Endothelial cell of umbilical vein (primary cell): ENCODE results near the gene SELENON. TPM values are rescaled to one million over a fixed set of nuclear protein-coding genes. Genes with fewer than 3 reads are reported as not detected.

Source experiments
- BruUV-seq: library from RNA; stranded (reverse); fragments of 400-500 nt; replicated peaks from 2 replicates; lab custom pipeline; 2021; lab: Mats Ljungman, UMichigan
- CTCF ChIA-PET: fragments of 300-600, 350-600 bp; sonication (Branson Sonifier 250); formaldehyde crosslinking; loops from one replicate; lab custom pipeline; 2021; ENCODE audit warnings: antibody characterized with exemption, inconsistent platforms; lab: Charles Lee
- POLR2A ChIA-PET: fragments of 300-600, 350-600 bp; sonication (Branson Sonifier 250); formaldehyde crosslinking; loops from one replicate; lab custom pipeline; 2021; ENCODE audit warnings: antibody characterized with exemption, inconsistent platforms; lab: Charles Lee
- DNase-seq: peaks from one replicate; pipeline ENCODE4 v3.0.0-alpha.2; 2011; ENCODE audit warnings: low read depth, low spot score
- FAIRE-seq: peaks from 2 replicates; lab custom pipeline; 2011; peaks lifted over from hg19 to GRCh38; lab: Jason Lieb, UNC
- H2AFZ ChIP-seq: 2 replicates; pipeline ENCODE4 v1.6.0; 2012; ENCODE audit warnings: low read depth, low read length, control low read depth, inconsistent platforms
- H3K27ac ChIP-seq: 2 replicates; pipeline ENCODE4 v1.5.1; 2011; ENCODE audit warnings: low read depth, mild to moderate bottlenecking, control low read depth, low read length, moderate library complexity; ENCODE audit not compliant: insufficient read depth
- H3K27me3 ChIP-seq, 2 experiments: 2 replicates each; pipeline versions ENCODE4 v1.6.0 to v1.6.1; 2011; ENCODE audit warnings: low read length in 2 of 2, mixed read lengths in 1 of 2; ENCODE audit not compliant: control insufficient read depth in 2 of 2, insufficient read depth in 2 of 2
- H3K36me3 ChIP-seq, 2 experiments: 2 replicates in 1 of 2; 3 replicates in 1 of 2; pipeline ENCODE4 v1.5.1; 2011; ENCODE audit warnings: low read length in 2 of 2, mild to moderate bottlenecking in 1 of 2, moderate library complexity in 1 of 2; ENCODE audit not compliant: control insufficient read depth in 2 of 2, insufficient read depth in 2 of 2; ENCODE audit errors: extremely low read depth in 1 of 2
- H3K4me1 ChIP-seq: 3 replicates; pipeline ENCODE4 v1.5.1; 2011; ENCODE audit warnings: mild to moderate bottlenecking, low read length; ENCODE audit not compliant: control insufficient read depth, insufficient read depth; ENCODE audit errors: extremely low read depth
- H3K4me2 ChIP-seq: 2 replicates; pipeline ENCODE4 v1.6.1; 2011; ENCODE audit warnings: low read length, control low read depth, mixed read lengths; ENCODE audit not compliant: insufficient read depth
- H3K4me3 ChIP-seq, 3 experiments: fragments of 200-600 bp in 1 of 3; sonication (generic), shearing (Covaris generic) in 1 of 3; replicated peaks in 1 of 3; 2 replicates each; pipeline ENCODE4 v1.5.1; 2011 to 2016; ENCODE audit warnings: control low read depth in 3 of 3, low read length in 3 of 3, mild to moderate bottlenecking in 2 of 3, inconsistent platforms in 1 of 3, low read depth in 1 of 3, moderate library complexity in 1 of 3; ENCODE audit not compliant: insufficient read depth in 1 of 3
- H3K79me2 ChIP-seq: 2 replicates; pipeline ENCODE4 v1.6.0; 2012; ENCODE audit warnings: low read length, inconsistent platforms; ENCODE audit not compliant: control insufficient read depth, insufficient read depth
- H3K9ac ChIP-seq: replicated peaks from 2 replicates; pipeline ENCODE3; 2011; ENCODE audit warnings: low read length, control low read depth; ENCODE audit not compliant: insufficient read depth; ENCODE audit errors: extremely low read depth
- H3K9me1 ChIP-seq: replicated peaks from 3 replicates; pipeline ENCODE4 v1.6.0; 2011; ENCODE audit warnings: mild to moderate bottlenecking, low read length; ENCODE audit not compliant: control insufficient read depth, insufficient read depth; ENCODE audit errors: extremely low read depth
- H3K9me3 ChIP-seq: replicated peaks from 2 replicates; pipeline ENCODE4 v1.5.1; 2012; ENCODE audit warnings: low read length, inconsistent platforms; ENCODE audit not compliant: control insufficient read depth, insufficient read depth
- H4K20me1 ChIP-seq: replicated peaks from 2 replicates; pipeline ENCODE3; 2011; ENCODE audit warnings: mild to moderate bottlenecking, low read length; ENCODE audit not compliant: control insufficient read depth, insufficient read depth; ENCODE audit errors: extremely low read depth
- EZH2 ChIP-seq: IDR thresholded peaks from 2 replicates; pipeline ENCODE4 v1.6.1; 2012; ENCODE audit warnings: borderline replicate concordance, low read depth, mild to moderate bottlenecking, moderate library complexity, low read length, inconsistent platforms; ENCODE audit not compliant: severe bottlenecking
- FOS ChIP-seq: IDR thresholded peaks from 2 replicates; pipeline ENCODE4 v1.6.1; 2011; ENCODE audit warnings: mild to moderate bottlenecking, low read length, moderate library complexity, borderline replicate concordance; ENCODE audit not compliant: insufficient read depth
- GATA2 ChIP-seq: IDR thresholded peaks from 2 replicates; pipeline ENCODE4 v1.7.0; 2011; ENCODE audit warnings: low read depth, mild to moderate bottlenecking, moderate library complexity, mixed read lengths, low read length; ENCODE audit not compliant: insufficient read length, insufficient read depth
- JUN ChIP-seq: IDR thresholded peaks from 2 replicates; pipeline ENCODE4 v1.6.1; 2011; ENCODE audit warnings: borderline replicate concordance, low read depth; ENCODE audit not compliant: insufficient read length, insufficient read depth
- MYC ChIP-seq: IDR thresholded peaks from one replicate; pipeline ENCODE4 v1.6.1; 2011; ENCODE audit warnings: mild to moderate bottlenecking, low read depth, low read length
- POLR2A ChIP-seq: IDR thresholded peaks from 2 replicates; pipeline ENCODE4 v1.6.1; 2012; ENCODE audit warnings: low read depth, mild to moderate bottlenecking, control low read depth, low read length
- POLR2AphosphoS5 ChIP-seq: IDR thresholded peaks from 2 replicates; pipeline ENCODE4 v1.6.1; 2012; ENCODE audit warnings: low read depth, mild to moderate bottlenecking, control low read depth, low read length, moderate library complexity; ENCODE audit not compliant: insufficient read depth
- dilution Hi-C: fragments of 300-500 bp; cut with MboI; formaldehyde crosslinking; loops from one replicate; pipeline ENCODE4 v1.15.0; 2019; ENCODE audit warnings: low sequenced_read_pairs; ENCODE audit not compliant: extremely low pct_ligation_motif_present
- intact Hi-C: fragments of 100-400 bp; cut with micrococcal nuclease; formaldehyde crosslinking; loops from one replicate; pipeline ENCODE4 v1.10.0; 2022
- polyA plus RNA-seq, 4 experiments: library from polyadenylated mRNA; depleted of rRNA in 3 of 4; stranded (reverse) in 3 of 4; unstranded in 1 of 4; fragments of >200 nt; gene quantifications; 2 replicates each; pipeline versions ENCODE4 v1.2.1 to v1.2.3, GENCODE V29; 2011 to 2012; ENCODE audit warnings: missing spikeins in 1 of 4
- total RNA-seq: library from RNA; stranded (reverse); gene quantifications from 2 replicates; pipeline ENCODE4 v1.2.3, GENCODE V29; 2021
- TF ChIP-seq, protein P1 (sequence below), 2 donors: IDR thresholded peaks; 1 replicate in 1 of 2; 2 replicates in 1 of 2; pipeline ENCODE4 v1.5.1; 2011; ENCODE audit warnings: low read length in 2 of 2, mild to moderate bottlenecking in 2 of 2, moderate library complexity in 2 of 2, control low read depth in 1 of 2, inconsistent platforms in 1 of 2, low read depth in 1 of 2; ENCODE audit not compliant: insufficient read depth in 1 of 2; ENCODE audit errors: extremely low read depth in 1 of 2
- TF ChIP-seq, protein P2 (sequence below): IDR thresholded peaks from 2 replicates; pipeline ENCODE4 v1.6.1; 2011; ENCODE audit not compliant: insufficient read depth, insufficient read length

The SELENON gene
- total and polyA plus RNA-seq, 2 donors (not counting 3 experiments of a cell fraction or from before 2014, with no cell fraction given): 117 to 182 TPM

DNA sequence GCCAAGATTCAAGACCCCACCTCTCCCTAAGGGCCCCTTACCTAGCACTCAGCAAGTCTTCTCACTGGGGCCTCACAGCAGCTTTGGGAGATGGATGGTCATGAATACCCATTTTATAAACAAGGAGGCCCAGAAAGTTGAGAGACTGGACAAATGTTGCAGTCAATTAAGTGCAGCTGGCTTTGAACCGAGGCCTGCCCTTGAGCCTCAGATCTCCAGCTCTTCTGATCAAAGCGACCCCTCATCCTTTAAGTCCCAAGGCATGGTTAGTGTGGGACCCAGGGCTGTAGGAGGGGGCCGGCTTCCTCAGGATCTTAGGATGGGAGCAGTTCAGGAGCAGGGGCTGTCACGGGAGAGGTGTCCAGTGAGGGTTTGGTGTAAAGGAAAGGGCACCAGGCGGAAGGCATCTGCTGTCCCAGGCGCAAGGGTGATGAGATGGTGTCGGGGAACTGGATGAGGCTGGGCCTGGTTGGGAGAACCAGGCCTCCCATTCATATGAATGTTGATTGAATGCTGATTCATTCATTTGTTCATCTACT is 14.6 kb downstream of the SELENON start:
- FAIRE-seq: no peak
- CTCF ChIA-PET: interaction anchor here (1.2 kb wide), 1 partner anchor 206 kb away, joined by 3 read pairs; no protein-coding TSS in a partner anchor

More for the DNA sequence above, 14.6 kb downstream of the SELENON start:
- no peaks in the 10 kb centered on the region for H3K9me1 ChIP-seq
- H3K79me2 ChIP-seq: no peaks in the 10 kb centered on the region
- peaks cover 3% of the 10 kb centered on the region for H3K4me1 ChIP-seq
- POLR2A ChIA-PET: interaction anchor here (0.6 kb wide), 1 partner anchor 53 kb away, joined by 5 read pairs; no protein-coding TSS in a partner anchor
- no peak overlapping the region for H3K4me3 ChIP-seq
- intact Hi-C loops (no loop called here), dilution Hi-C loops (no loop called here)
- H3K9me3 ChIP-seq: no peaks in the 10 kb centered on the region
- H2AFZ ChIP-seq: no peak overlapping the region
- no TSS peak for BruUV-seq
- no peak for DNase-seq
- H3K27me3 ChIP-seq: no peaks in the 10 kb centered on the region
- H3K4me2 ChIP-seq: no peak overlapping the region
- no peak overlapping the region for H3K27ac ChIP-seq
- no peak overlapping the region for H3K9ac ChIP-seq
- TF ChIP-seq, protein P1, sequence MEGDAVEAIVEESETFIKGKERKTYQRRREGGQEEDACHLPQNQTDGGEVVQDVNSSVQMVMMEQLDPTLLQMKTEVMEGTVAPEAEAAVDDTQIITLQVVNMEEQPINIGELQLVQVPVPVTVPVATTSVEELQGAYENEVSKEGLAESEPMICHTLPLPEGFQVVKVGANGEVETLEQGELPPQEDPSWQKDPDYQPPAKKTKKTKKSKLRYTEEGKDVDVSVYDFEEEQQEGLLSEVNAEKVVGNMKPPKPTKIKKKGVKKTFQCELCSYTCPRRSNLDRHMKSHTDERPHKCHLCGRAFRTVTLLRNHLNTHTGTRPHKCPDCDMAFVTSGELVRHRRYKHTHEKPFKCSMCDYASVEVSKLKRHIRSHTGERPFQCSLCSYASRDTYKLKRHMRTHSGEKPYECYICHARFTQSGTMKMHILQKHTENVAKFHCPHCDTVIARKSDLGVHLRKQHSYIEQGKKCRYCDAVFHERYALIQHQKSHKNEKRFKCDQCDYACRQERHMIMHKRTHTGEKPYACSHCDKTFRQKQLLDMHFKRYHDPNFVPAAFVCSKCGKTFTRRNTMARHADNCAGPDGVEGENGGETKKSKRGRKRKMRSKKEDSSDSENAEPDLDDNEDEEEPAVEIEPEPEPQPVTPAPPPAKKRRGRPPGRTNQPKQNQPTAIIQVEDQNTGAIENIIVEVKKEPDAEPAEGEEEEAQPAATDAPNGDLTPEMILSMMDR (IDR thresholded peaks at IDR 0.05; ENCODE audit: extremely low read depth in 1 of 2, insufficient read depth in 1 of 2, low read depth in 1 of 2, low read length in 2 of 2): no peak
- TF ChIP-seq, protein P2, sequence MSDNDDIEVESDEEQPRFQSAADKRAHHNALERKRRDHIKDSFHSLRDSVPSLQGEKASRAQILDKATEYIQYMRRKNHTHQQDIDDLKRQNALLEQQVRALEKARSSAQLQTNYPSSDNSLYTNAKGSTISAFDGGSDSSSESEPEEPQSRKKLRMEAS: no peak
- no peak for TF ChIP-seq GATA2
- TF ChIP-seq POLR2AphosphoS5: no peak
- TF ChIP-seq POLR2A: no peak
- TF ChIP-seq JUN: no peak
- no peak for TF ChIP-seq EZH2
- no peak for TF ChIP-seq FOS
- no peak for TF ChIP-seq MYC
- no peaks in the 10 kb centered on the region for H4K20me1 ChIP-seq
- H3K36me3 ChIP-seq: peaks cover 7 to 50% of the 10 kb centered on the region in 2 experiments
